ENCODE results near the gene NAV3. TPM values are rescaled to one million over a fixed set of nuclear protein-coding genes. Genes with fewer than 3 reads are reported as not detected.

The NAV3 gene
- polyA plus RNA-seq, 3 donors = 0.11 TPM; not detected in 2

DNA sequence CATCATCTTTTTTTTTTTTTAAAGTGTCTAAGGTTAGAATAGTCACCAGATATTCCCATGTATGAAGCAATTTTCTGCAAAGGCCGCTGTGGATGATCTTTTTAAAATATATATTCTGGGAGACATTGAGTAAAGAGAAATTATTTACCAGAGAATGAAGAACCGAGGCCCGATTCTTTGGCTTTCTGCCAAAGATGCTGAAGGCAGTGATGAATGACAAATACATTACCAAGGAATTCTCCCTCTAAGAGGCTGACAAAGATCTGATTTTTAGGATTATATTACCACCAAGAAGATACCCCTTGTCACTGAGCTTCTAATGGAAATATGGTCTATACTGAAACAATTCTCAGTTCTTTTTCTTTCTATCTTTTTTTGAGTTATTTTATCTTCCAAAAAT, 336.8 kb downstream of the NAV3 start:
- no peak overlapping the region for H3K4me3 ChIP-seq (replicated peaks in 1 of 3; ENCODE audit: low read depth in 2 of 3, low read length in 3 of 3)
- H3K9me3 ChIP-seq (replicated peaks in 1 of 2; ENCODE audit: control insufficient read depth in 1 of 2, insufficient read depth in 1 of 2, low read length in 2 of 2) = no peaks in the 10 kb centered on the region
- intact Hi-C loops (cut with micrococcal nuclease) = no loop called here
- H3K4me1 ChIP-seq (ENCODE audit: control insufficient read depth in 1 of 2, insufficient read depth in 2 of 2, low read length in 2 of 2) = no peaks in the 10 kb centered on the region
- no CpG with 5 or more reads among the region's 3 CpGs for WGBS (ENCODE audit: insufficient coverage)
- H2AFZ ChIP-seq (ENCODE audit: insufficient read depth, low read depth, low read length, poor library complexity, severe bottlenecking) = no peak overlapping the region
- no peaks in the 10 kb centered on the region for H4K20me1 ChIP-seq (ENCODE audit: insufficient read depth, low read length)
- Mint-ChIP-seq H3K4me1 (no peaks in the 10 kb centered on the region), H3K27me3 (ENCODE audit: low read depth in 3 of 3) (peaks cover 2 to 5% (median 2%) of the 10 kb centered on the region in 3 donors), H3K27ac (no peak overlapping the region), H3K36me3 (no peaks in the 10 kb centered on the region), H3K9me3 (no peaks in the 10 kb centered on the region), H3K4me3 (no peak overlapping the region)
- TF ChIP-seq, protein P1, sequence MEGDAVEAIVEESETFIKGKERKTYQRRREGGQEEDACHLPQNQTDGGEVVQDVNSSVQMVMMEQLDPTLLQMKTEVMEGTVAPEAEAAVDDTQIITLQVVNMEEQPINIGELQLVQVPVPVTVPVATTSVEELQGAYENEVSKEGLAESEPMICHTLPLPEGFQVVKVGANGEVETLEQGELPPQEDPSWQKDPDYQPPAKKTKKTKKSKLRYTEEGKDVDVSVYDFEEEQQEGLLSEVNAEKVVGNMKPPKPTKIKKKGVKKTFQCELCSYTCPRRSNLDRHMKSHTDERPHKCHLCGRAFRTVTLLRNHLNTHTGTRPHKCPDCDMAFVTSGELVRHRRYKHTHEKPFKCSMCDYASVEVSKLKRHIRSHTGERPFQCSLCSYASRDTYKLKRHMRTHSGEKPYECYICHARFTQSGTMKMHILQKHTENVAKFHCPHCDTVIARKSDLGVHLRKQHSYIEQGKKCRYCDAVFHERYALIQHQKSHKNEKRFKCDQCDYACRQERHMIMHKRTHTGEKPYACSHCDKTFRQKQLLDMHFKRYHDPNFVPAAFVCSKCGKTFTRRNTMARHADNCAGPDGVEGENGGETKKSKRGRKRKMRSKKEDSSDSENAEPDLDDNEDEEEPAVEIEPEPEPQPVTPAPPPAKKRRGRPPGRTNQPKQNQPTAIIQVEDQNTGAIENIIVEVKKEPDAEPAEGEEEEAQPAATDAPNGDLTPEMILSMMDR (IDR thresholded peaks at IDR 0.05) = no peak
- no peak overlapping the region for H3K27ac ChIP-seq (ENCODE audit: low read depth in 1 of 2, low read length in 2 of 2)
- H3K27me3 ChIP-seq (ENCODE audit: control insufficient read depth in 2 of 2, insufficient read depth in 2 of 2, low read length in 2 of 2) = no peaks in the 10 kb centered on the region
- DNase-seq = no peak
- H3K36me3 ChIP-seq (replicated peaks in 1 of 2; ENCODE audit: control insufficient read depth in 1 of 2, insufficient read depth in 2 of 2, low read length in 2 of 2) = no peaks in the 10 kb centered on the region
- no peak overlapping the region for H3K4me2 ChIP-seq (replicated peaks; ENCODE audit: extremely low read depth, low read length, poor library complexity, severe bottlenecking)
- no peaks in the 10 kb centered on the region for H3K79me2 ChIP-seq (ENCODE audit: insufficient read depth, low read length)
- no peak overlapping the region for H3K9ac ChIP-seq (ENCODE audit: insufficient read depth, low read length, poor library complexity, severe bottlenecking)

DNA sequence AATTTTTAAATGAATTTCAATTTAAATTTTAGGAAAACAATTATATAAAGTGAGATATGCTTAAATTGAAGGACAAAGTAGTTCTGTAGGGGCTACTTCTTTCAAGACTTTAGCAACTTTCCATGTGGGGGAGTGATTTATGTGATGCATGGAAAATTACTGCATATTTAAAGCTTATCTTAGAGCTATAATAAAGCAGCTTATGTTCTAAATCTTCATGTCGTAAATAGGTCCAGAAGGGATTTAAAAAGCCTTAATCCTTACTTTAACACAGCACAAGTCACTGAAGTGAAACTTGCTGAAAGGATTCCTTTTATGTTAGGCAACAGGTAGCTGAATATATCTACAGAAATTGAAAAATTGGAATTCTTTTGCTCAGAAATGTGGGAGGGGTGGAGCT, 340.4 kb downstream of the NAV3 start:
- no peak for DNase-seq
- TF ChIP-seq, protein P1 (IDR thresholded peaks at IDR 0.05) = no peak
- WGBS (ENCODE audit: insufficient coverage) = no CpG with 5 or more reads among the region's 1 CpG
- no peaks in the 10 kb centered on the region for H4K20me1 ChIP-seq (ENCODE audit: insufficient read depth, low read length)
- H3K79me2 ChIP-seq (ENCODE audit: insufficient read depth, low read length) = no peaks in the 10 kb centered on the region
- Mint-ChIP-seq H3K27ac (no peak overlapping the region), H3K9me3 (peaks cover 0 to 2% (median 0%) of the 10 kb centered on the region in 7 donors), H3K4me3 (no peak overlapping the region), H3K4me1 (no peaks in the 10 kb centered on the region), H3K27me3 (ENCODE audit: low read depth in 3 of 3) (peaks cover 0 to 4% (median 2%) of the 10 kb centered on the region in 3 donors), H3K36me3 (no peaks in the 10 kb centered on the region)
- H3K4me2 ChIP-seq (replicated peaks; ENCODE audit: extremely low read depth, low read length, poor library complexity, severe bottlenecking) = no peak overlapping the region
- no peaks in the 10 kb centered on the region for H3K9me3 ChIP-seq (replicated peaks in 1 of 2; ENCODE audit: control insufficient read depth in 1 of 2, insufficient read depth in 1 of 2, low read length in 2 of 2)
- no peaks in the 10 kb centered on the region for H3K4me1 ChIP-seq (ENCODE audit: control insufficient read depth in 1 of 2, insufficient read depth in 2 of 2, low read length in 2 of 2)
- intact Hi-C loops (cut with micrococcal nuclease) = no loop called here
- no peak overlapping the region for H2AFZ ChIP-seq (ENCODE audit: insufficient read depth, low read depth, low read length, poor library complexity, severe bottlenecking)
- no peaks in the 10 kb centered on the region for H3K36me3 ChIP-seq (replicated peaks in 1 of 2; ENCODE audit: control insufficient read depth in 1 of 2, insufficient read depth in 2 of 2, low read length in 2 of 2)
- no peak overlapping the region for H3K27ac ChIP-seq (ENCODE audit: low read depth in 1 of 2, low read length in 2 of 2)
- no peak overlapping the region for H3K9ac ChIP-seq (ENCODE audit: insufficient read depth, low read length, poor library complexity, severe bottlenecking)
- no peaks in the 10 kb centered on the region for H3K27me3 ChIP-seq (ENCODE audit: control insufficient read depth in 2 of 2, insufficient read depth in 2 of 2, low read length in 2 of 2)
- no peak overlapping the region for H3K4me3 ChIP-seq (replicated peaks in 1 of 3; ENCODE audit: low read depth in 2 of 3, low read length in 3 of 3)

Data from CD14-positive monocyte (primary cell).